GM10248 (cell line): Measurements from ENCODE around the gene NEGR1.

Source experiments
- CTCF ChIA-PET: fragments of 300-600 bp; sonication (Branson Sonifier 250); formaldehyde crosslinking; extraction: SDS; loops from one replicate; lab custom pipeline; 2021; ENCODE audit warnings: antibody characterized with exemption; lab: Yijun Ruan, JAX
- POLR2A ChIA-PET: fragments of 350-650 bp; sonication (Branson Sonifier 250); formaldehyde crosslinking; extraction: SDS; loops from one replicate; lab custom pipeline; 2020; ENCODE audit warnings: antibody characterized with exemption; lab: Yijun Ruan, JAX
- DNase-seq: peaks from one replicate; pipeline ENCODE4 v3.0.0; 2012; ENCODE audit errors: extremely low spot score
- CTCF ChIP-seq: IDR thresholded peaks from 2 replicates; pipeline ENCODE4 v1.5.1; 2012; ENCODE audit warnings: mild to moderate bottlenecking, low read depth; ENCODE audit errors: extremely low read depth, missing control alignments, control extremely low read depth

Gene NEGR1

GRCh38 chr1:71850936-71851335 lies 431.4 kb downstream of the NEGR1 start:
- CTCF ChIA-PET: interaction anchor here (1.3 to 1.5 kb wide), 2 partner anchors 9 to 24 kb away, joined by 3 read pairs; no protein-coding TSS in a partner anchor
- DNase-seq: no peak
- POLR2A ChIA-PET: no interaction called here
- TF ChIP-seq CTCF: no peak

DNA sequence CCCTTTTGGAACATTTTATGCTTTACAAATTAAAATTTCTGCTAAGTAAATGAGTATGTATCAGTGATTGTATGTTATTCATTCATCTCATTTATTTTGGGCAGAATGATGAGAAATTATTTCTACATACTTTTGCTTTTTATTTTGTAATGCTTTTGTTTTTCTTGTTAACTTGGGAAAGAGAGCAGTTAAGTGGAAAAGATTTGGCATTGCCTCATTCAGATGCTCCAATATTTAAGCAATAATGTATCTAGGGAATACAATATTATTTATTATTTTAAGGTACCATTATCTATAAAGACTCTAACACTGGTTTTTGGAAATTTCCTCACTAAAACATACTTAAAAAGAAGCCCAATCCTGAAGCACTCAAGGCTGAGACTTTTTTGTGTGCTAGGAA lies 431.8 kb downstream of the NEGR1 start:
- POLR2A ChIA-PET: no interaction called here
- DNase-seq: no peak
- TF ChIP-seq CTCF: no peak
- CTCF ChIA-PET: interaction anchor here (1.3 kb wide), 1 partner anchor 24 kb away, joined by 3 read pairs; no protein-coding TSS in a partner anchor

DNA sequence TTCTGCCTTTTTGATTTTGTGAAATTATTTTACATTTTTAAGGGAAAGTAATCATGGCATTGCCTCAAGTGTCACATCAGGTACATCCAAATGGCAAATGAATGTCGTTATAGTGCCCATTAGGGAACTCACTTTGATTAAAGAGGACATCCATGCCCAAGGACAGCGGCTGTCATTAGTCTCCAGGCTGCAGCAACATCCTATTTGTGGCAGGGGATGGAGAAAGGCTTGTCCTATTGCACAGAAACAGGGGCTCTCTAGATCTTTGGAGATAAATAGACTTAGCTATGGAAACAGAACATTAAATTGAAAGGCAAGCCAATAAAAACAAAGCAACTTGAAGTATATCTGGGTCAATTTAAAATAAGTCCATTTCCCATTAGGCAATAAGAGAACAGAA lies 439.3 kb downstream of the NEGR1 start:
- no peak for TF ChIP-seq CTCF
- ChIA-PET CTCF (interaction anchor here (1.3 kb wide), 2 partner anchors 16 to 179 kb away, joined by 3 read pairs; no protein-coding TSS in a partner anchor), POLR2A (no interaction called here)
- no peak for DNase-seq

DNA sequence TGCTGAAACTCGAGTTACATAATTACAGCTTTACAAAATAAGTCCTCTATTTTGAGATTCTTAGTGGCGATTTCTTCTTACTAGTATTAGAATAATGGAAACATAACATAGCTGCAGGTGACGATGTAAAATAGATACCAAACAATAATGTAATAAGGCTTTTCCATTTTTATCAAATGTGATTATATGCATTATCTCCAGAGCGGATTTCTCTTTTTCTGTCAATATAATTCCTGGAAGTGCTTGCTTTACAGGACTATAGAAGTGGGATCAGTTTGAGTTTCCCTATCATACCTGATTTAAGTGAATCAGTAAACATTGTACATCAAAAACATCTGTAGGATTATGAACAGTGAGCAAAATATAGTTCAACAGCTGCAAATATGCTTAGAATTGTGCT lies 442.5 kb downstream of the NEGR1 start:
- DNase-seq: no peak
- ChIA-PET POLR2A (no interaction called here), CTCF (no interaction called here)
- TF ChIP-seq CTCF: no peak

DNA sequence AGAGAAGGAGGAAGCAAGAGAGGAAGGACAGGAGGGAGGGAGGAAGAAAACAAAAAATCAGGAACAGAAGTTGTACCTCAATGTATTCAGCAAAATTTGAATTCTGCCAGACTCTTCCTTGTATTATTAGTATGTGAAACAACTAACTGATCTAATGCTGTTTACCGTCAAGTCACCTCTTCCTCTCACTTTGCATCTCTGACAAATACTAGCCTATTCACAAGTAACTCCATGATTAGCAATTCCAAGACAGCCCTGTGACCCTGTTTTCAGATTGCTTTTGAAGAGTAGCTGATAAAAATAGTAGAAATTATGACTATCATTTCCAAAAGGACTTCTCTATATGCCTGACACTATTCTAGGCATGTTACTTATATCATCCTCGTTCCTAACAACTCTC lies 445.4 kb downstream of the NEGR1 start:
- TF ChIP-seq CTCF: no peak
- ChIA-PET CTCF (no interaction called here), POLR2A (no interaction called here)
- no peak for DNase-seq

- CTCF ChIA-PET: interaction anchor here (1.0 kb wide), 1 partner anchor 59 kb away, joined by 3 read pairs; no protein-coding TSS in a partner anchor
- no peak for TF ChIP-seq CTCF
- POLR2A ChIA-PET: no interaction called here
- peak; percentile 1 for DNase-seq
These were observed 446.9 kb downstream of the NEGR1 start for GRCh38 chr1:71835442-71835813.
